ENCODE measurements around the gene MCTS1. TPM values are rescaled to one million over a fixed set of nuclear protein-coding genes. Genes with fewer than 3 reads are reported as not detected.

MCTS1 gene
- total RNA-seq, 1 donor from 2014 or later: 30.2 TPM

GRCh38 chrX:120612086-120612485 lies 8.2 kb downstream of the MCTS1 start:
- H3K4me1 Mint-ChIP-seq (ENCODE audit: low read depth): no peaks in the 10 kb centered on the region
- TF ChIP-seq, protein P1, sequence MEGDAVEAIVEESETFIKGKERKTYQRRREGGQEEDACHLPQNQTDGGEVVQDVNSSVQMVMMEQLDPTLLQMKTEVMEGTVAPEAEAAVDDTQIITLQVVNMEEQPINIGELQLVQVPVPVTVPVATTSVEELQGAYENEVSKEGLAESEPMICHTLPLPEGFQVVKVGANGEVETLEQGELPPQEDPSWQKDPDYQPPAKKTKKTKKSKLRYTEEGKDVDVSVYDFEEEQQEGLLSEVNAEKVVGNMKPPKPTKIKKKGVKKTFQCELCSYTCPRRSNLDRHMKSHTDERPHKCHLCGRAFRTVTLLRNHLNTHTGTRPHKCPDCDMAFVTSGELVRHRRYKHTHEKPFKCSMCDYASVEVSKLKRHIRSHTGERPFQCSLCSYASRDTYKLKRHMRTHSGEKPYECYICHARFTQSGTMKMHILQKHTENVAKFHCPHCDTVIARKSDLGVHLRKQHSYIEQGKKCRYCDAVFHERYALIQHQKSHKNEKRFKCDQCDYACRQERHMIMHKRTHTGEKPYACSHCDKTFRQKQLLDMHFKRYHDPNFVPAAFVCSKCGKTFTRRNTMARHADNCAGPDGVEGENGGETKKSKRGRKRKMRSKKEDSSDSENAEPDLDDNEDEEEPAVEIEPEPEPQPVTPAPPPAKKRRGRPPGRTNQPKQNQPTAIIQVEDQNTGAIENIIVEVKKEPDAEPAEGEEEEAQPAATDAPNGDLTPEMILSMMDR (IDR thresholded peaks at IDR 0.05): no peak
- no peak for DNase-seq (ENCODE audit: low spot score)
- no peak overlapping the region for H3K27ac Mint-ChIP-seq (ENCODE audit: unreplicated experiment)
- no peaks in the 10 kb centered on the region for H3K27me3 Mint-ChIP-seq (ENCODE audit: low read depth)
- H3K9me3 Mint-ChIP-seq (ENCODE audit: low read depth): peaks cover 3% of the 10 kb centered on the region
- H3K36me3 Mint-ChIP-seq (ENCODE audit: low read depth): peaks cover 1% of the 10 kb centered on the region
- H3K4me3 Mint-ChIP-seq (ENCODE audit: unreplicated experiment): no peak overlapping the region

GRCh38 chrX:120614816-120615215 lies 10.9 kb downstream of the MCTS1 start:
- no peak overlapping the region for H3K4me3 Mint-ChIP-seq (ENCODE audit: unreplicated experiment)
- H3K27ac Mint-ChIP-seq (ENCODE audit: unreplicated experiment): no peak overlapping the region
- peaks cover 5% of the 10 kb centered on the region for H3K36me3 Mint-ChIP-seq (ENCODE audit: low read depth)
- H3K27me3 Mint-ChIP-seq (ENCODE audit: low read depth): no peaks in the 10 kb centered on the region
- peaks cover 6% of the 10 kb centered on the region for H3K9me3 Mint-ChIP-seq (ENCODE audit: low read depth)
- DNase-seq (ENCODE audit: low spot score): no peak
- no peaks in the 10 kb centered on the region for H3K4me1 Mint-ChIP-seq (ENCODE audit: low read depth)
- TF ChIP-seq, protein P1 (IDR thresholded peaks at IDR 0.05): no peak

DNA sequence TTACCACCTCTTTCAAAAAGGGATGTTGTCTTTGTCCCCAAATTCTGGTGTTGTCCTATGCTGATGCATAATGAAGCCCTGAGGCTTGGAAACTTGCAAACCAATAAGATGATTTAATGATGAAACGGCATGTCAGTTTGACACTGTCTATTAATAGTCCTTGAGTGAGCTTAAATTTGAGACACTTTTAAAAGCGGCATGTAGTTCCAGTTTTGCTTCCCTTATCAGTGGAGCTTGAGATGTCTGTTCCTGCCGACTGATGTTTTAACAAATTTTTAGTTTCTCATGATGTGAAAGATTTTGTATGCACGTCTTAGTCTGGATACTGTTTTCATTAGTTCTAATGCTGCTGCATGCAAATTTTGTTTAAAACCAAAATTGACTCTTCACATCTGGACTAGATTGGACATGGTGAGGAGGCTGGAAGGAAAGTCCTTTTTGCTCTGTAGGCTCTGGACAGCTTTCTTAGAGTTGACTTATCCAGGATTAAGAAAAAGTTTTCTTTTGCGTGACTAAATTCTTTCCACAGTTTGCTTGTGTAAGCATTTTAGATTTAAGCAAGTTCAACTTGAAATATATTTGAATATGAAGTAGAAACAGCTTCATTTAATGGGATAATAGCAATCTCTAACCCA lies 14.2 kb downstream of the MCTS1 start:
- TF ChIP-seq, protein P1 (IDR thresholded peaks at IDR 0.05): no peak
- Mint-ChIP-seq H3K36me3 (ENCODE audit: low read depth) (peaks cover 4% of the 10 kb centered on the region), H3K27ac (ENCODE audit: unreplicated experiment) (no peak overlapping the region), H3K9me3 (ENCODE audit: low read depth) (peaks cover 8% of the 10 kb centered on the region), H3K4me1 (ENCODE audit: low read depth) (no peaks in the 10 kb centered on the region), H3K27me3 (ENCODE audit: low read depth) (no peaks in the 10 kb centered on the region), H3K4me3 (ENCODE audit: unreplicated experiment) (no peak overlapping the region)
- DNase-seq (ENCODE audit: low spot score): no peak

GRCh38 chrX:120625371-120625770 lies 21.5 kb downstream of the MCTS1 start:
- Mint-ChIP-seq H3K27me3 (ENCODE audit: low read depth) (no peaks in the 10 kb centered on the region), H3K9me3 (ENCODE audit: low read depth) (peaks cover 4% of the 10 kb centered on the region), H3K4me1 (ENCODE audit: low read depth) (peaks cover 2% of the 10 kb centered on the region), H3K27ac (ENCODE audit: unreplicated experiment) (no peak overlapping the region), H3K4me3 (ENCODE audit: unreplicated experiment) (no peak overlapping the region), H3K36me3 (ENCODE audit: low read depth) (no peaks in the 10 kb centered on the region)
- TF ChIP-seq, protein P1 (IDR thresholded peaks at IDR 0.05): no peak
- no peak for DNase-seq (ENCODE audit: low spot score)

DNA sequence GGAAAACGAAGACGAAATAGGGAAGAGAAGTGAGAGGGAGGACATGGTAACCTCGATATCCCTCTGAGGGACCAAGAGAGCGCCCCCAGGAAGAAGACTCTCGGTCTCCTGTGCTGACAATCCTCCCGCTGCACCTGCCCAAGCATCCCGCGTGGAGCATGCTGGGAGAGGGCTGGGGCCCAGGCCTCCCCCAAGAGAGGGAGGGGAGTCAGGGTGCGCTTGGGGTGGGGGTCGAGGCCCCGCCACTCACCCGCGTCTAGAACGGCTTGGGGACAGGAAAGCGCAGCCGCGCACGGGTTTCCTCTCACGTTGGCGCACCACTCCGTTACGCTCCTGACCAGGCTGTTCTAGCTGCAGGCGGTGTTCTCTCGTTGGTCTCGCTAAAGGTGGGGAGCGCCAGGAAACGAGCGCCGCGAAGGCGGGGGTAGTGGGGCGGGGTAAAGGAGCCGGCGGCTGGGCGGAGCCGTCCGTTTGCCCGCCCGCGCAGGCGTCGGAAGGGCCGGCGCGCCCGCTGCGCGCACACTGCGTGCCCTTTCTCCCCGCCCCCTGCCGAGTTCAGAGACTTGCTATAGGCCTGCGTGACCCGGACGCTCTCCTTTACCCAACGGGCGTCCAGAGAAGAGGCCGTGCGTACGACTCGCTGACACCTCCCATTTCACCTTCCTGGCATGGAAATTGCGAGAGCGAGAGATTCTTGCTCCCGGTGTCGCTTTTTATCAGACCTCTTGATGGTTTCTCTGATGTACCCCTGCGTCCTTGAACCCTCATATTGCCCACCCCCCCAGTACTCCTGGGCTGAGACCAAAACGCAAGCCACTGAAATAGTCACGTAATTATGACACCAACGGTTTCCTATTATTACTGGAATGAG lies 26.0 kb downstream of the MCTS1 start, which contains the start of gene C1GALT1C1:
Gene C1GALT1C1 (minus strand): TSS at position 388 of the 871 bp plus-strand sequence. CDS start 2,888 bp downstream, outside the sequence.
- TF ChIP-seq, protein P1 (IDR thresholded peaks at IDR 0.05): peak; percentile 10
- H3K36me3 Mint-ChIP-seq (ENCODE audit: low read depth): no peaks in the 10 kb centered on the region
- peaks cover 2% of the 10 kb centered on the region for H3K9me3 Mint-ChIP-seq (ENCODE audit: low read depth)
- H3K4me3 Mint-ChIP-seq (ENCODE audit: unreplicated experiment): peak within 1 kb of the TSS; percentile 77
- DNase-seq (ENCODE audit: low spot score): peak; percentile 94
- H3K27me3 Mint-ChIP-seq (ENCODE audit: low read depth): no peaks in the 10 kb centered on the region
- peaks cover 5% of the 10 kb centered on the region for H3K4me1 Mint-ChIP-seq (ENCODE audit: low read depth)
- H3K27ac Mint-ChIP-seq (ENCODE audit: unreplicated experiment): peak within 1 kb of the TSS; percentile 96

Measured in chondrocyte (in vitro differentiated cells).